NCI-H2081 treated with DMSO at 0.1 percent for 48 hours (cell line): Measurements from ENCODE around the gene ALB.

Experiments used
- DNase-seq: peaks from one replicate; lab custom pipeline; 2025; lab: John Stamatoyannopoulos, UW

Gene ALB

DNA sequence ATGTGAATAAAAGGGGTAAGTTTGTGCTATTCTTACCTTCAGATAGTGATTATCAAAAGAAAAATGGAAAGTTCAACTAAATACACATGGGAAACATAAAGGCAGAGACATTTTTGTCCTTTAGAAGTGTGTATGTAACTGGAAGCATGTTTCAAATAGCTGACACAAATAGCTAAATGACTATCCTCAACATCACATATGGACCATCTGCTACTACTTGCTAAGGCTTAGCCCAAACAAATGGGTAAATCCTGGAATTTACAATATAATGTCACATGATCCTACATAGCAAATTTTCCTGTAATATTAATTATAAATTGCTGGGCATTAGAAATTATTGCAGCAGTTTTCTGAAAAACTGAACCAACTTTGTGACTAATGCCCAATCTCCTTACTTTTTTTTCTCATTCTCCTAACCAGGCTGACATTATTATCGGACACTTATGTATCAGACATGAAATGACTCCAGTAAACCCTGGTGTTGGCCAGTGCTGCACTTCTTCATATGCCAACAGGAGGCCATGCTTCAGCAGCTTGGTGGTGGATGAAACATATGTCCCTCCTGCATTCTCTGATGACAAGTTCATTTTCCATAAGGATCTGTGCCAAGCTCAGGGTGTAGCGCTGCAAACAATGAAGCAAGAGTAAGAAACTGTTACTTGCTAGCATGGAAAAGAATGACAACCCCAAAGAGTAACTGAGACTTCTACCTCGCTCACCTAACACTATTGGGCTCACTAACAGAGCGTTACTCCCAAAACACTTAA, 48.1 kb downstream of the ALB start:
- no peak for DNase-seq

DNA sequence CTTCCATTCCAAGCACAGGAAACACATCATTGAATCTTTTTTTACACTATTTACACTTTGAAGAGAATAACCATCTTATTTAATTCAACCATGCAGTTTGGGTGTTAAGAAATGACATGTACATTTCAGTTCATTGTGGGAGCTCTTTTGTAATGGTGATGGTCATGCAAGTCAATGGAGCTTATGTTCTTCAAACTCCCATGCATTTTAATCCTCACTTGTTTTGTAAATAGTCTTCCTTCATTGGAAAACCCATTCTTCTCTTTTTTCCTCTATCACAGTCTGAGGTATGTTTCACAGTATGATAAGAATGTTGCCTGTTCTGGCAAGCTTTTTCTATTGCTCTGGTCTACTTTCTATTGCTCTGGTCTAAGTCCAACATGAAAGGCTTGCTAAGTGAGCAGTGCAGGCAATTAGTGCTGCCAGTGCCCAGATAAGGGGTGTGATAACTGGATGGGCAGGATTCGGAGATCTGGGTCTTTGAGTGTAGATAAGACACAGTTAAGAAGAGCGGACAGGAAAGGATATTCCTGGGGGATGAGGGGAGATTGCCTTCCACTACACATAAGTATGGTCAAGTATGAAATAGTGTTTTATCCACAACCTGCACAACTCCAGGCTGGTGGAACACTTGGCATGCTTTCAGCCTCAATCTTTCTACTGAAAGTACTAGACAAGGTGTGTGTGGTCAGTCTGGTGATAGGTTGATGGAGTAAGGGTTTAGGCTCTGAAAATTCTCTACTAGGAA, 49.0 kb downstream of the ALB start:
- no peak for DNase-seq

DNA sequence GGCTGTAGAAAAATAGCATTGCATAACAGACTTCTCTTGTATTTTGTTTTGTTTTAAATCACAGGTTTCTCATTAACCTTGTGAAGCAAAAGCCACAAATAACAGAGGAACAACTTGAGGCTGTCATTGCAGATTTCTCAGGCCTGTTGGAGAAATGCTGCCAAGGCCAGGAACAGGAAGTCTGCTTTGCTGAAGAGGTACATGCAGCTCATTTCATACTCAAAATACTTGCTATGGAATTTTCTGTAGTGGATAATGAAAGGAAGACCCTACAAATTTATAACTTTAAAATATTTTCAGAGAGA, 49.6 kb downstream of the ALB start:
- no peak for DNase-seq

- DNase-seq: no peak
These were observed 50.8 kb downstream of the ALB start for GRCh38 chr4:73454920-73455319.

DNA sequence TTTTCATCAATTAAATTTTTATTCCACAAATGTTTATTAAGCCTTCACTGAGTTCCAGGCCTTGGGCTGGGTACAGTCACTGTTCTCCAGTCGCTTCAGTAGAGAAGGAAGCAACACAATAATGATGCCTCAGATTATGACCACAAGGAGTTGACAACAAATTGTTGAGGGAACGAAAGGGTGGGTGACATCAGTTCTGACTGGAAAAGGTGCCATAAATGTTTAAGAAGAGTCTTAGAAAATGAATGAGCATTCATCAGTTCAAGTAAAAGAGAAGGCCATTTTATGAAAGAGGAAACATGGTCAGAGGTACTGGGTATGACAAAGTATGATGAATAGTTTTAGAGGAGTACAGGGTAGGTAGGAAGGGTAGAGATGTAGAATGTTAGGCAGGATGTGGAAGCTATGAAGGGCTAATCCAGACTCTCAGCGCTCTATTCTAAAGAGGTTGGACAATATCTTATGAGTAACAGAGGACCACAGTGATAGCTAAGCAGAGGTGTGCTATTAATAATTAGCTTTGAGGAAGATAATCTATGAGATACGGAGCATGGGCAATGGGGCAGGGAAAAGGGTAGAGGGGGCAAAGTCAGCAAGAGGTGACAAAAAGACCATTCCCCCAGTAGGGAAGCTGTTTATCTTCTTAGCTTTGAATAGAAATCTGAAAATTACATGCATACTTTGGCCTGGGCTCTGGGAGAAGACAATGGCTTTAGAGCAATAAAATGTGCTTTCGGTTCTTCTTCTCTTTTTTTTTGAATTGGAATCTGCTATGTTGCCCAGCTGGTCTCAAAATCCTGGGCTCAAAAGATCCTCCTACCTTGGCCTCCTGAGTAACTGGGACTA, 52.3 kb downstream of the ALB start:
- no peak for DNase-seq

DNA sequence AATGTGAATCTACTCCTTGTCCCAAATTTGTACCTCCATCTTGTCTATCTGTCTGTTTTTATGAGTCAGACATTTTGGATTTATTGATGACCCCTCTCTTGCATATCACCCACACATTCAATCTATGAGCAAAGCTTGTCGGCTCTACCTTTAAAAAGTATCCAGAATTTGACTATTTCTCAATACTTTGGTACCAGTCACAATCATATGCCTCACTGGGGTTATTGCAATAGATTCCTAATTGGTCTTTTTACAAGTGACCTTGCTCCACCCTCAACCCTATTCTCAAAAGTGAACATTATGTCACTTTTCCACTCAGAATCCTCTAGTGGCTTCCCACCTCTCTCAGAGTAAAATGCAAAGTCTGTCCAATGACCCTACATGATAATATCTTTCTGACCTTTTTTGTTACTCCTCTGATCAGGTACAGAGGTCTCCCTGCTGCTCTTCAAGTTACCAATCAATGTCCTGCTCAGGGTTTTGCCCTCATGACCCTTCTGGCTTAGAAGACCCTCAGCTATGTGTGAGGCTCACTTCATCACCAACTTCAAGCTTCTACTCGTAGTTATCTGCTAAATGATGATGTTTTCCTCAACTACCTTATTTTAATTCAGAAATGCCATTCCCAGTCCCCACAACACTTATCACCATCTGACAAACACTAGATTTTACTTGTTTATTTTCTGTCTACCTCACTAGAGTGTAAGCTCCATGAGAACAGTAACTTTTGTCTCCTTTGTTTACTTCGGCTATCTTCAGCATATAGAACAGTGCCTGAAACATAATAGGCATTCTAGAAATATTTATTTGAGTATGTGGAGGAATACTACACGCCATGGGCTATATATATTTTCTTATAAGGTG, 54.3 kb downstream of the ALB start:
- DNase-seq: no peak

DNA sequence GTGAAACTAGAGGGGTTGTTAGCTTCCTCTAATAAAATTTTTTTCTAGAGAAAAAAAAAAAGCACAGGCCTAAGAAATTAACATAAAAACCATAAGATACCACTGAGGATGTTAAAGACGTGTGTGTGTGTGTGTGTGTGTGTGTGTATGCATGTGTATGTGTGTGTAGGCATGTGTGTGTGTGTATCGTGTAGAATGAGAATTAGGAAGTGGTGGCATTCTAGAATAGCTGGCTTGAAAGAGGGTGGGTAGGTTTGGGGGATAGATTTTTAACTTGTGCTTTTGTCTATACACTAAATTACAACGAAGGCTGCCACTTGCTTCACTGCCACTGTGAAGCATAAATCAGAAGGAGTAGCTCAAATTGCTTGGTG, 54.9 kb downstream of the ALB start:
- no peak for DNase-seq

DNA sequence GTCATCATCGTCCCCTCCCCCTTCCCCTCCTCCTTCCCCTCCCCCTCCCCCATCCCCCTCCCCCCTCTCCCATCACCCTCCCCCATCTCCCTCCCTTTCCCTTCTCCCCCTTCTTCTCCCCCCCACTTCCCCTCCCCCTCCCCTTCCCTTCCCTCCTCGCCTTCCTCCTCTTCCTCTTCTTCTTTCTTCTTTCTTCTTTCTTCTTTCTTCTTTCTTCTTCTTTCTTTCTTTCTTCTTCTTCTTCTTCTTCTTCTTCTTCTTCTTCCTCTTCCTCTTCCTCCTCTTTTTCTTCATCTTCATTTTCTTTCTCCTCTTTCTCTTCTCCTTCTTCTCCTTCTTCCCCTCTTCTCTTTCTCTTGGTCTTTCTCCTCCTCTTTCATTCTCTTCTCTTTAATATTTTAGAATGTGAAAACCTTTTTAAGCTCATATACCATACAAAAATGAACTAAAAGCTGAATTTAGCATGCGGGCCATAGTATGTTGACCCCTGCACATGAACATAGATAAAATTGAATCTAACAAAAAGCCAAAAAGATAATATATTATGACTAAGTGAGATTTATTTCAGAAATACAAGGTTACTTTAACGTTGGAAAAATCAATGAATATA, 56.9 kb downstream of the ALB start:
- no peak for DNase-seq

DNA sequence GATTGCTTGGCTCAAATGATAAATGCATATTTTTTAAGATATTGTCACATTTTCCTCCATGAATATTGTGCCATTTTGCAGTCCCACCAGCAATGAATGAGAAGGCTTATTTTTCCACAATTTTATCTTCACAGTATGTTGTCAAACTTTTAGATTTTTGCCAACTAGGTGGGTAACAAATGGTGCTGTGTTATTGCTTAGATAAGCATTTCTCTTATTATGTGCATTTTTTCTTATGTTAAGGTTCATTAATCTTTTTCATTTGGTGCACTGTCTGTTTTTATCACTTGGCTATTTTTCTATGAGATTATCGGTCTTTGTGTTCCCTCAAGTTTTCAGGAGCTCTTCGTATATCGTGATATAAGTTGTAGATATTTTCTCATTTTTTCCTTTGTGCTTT, 64.1 kb downstream of the ALB start:
- DNase-seq: no peak

DNA sequence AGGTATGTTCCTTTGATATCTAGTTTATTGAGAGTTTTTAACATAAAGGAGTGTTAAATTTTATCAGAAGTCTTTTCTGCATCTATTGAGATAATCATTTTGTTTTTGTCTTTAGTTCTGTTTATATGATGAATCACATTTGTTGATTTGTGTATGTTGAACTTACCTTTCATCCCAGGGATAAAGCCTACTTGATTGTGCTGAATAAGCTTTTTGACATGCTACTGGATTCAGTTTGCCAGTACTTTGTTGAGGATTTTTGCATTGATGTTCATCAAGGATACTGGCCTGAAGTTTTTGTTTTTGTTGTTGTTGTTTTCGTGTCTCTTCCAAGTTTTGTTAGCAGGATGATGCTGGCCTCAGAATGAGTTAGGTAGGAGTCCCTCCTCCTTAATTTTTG, 66.6 kb downstream of the ALB start:
- DNase-seq: no peak
